Gastrocnemius medialis (tissue), 4 donors: ENCODE results near the gene BCL2L12.

ENCODE experiments used
- CTCF ChIP-seq, 5 experiments: fragments of 450-650 bp in 3 of 5; fragments of 200-600 bp in 2 of 5; sonication (generic) in 2 of 5; IDR thresholded peaks in 4 of 5; conservative IDR thresholded peaks in 1 of 5; 1 replicate in 4 of 5; 2 replicates in 1 of 5; pipeline ENCODE4 v1.5.1; 2016 to 2019; ENCODE audit warnings: antibody characterized with exemption in 5 of 5, mild to moderate bottlenecking in 3 of 5, moderate library complexity in 3 of 5
- POLR2A ChIP-seq, 2 donors: fragments of 450-650 bp; IDR thresholded peaks; one replicate each; pipeline ENCODE4 v1.6.1; 2017; ENCODE audit warnings: antibody characterized with exemption in 2 of 2, mild to moderate bottlenecking in 2 of 2, moderate library complexity in 2 of 2

GRCh38 chr19:49682274-49682673, 16.5 kb downstream of the BCL2L12 start:
- TF ChIP-seq CTCF (IDR thresholded peaks at IDR 0.05 in 4 of 5, conservative IDR thresholded peaks at IDR 0.05 in 1 of 5) (no peak), POLR2A (IDR thresholded peaks at IDR 0.05) (no peak)
